CD4-positive, alpha-beta T cell (primary cell): ENCODE data around the gene VAT1. TPM values are rescaled to one million over a fixed set of nuclear protein-coding genes. Genes with fewer than 3 reads are reported as not detected.

ENCODE experiments used
- ATAC-seq: fragments of 200-7000 bp; cut with Tn5 transposase; one replicate; pipeline ENCODE4 v1.10.0; 2022; ENCODE audit warnings: mild to moderate bottlenecking; ENCODE audit not compliant: poor library complexity
- CTCF ChIA-PET: fragments of 350-600 bp; sonication (Branson Sonifier 250); formaldehyde crosslinking; loops from one replicate; lab custom pipeline; 2021; ENCODE audit warnings: antibody characterized with exemption, inconsistent platforms; lab: Charles Lee
- POLR2A ChIA-PET: fragments of 350-600 bp; sonication (Branson Sonifier 250); formaldehyde crosslinking; loops from one replicate; lab custom pipeline; 2021; ENCODE audit warnings: antibody characterized with exemption, inconsistent platforms; lab: Charles Lee
- DNase-seq, 14 experiments: peaks; one replicate each; pipeline ENCODE4 v3.0.0-alpha.2; 2013 to 2020; ENCODE audit warnings: mixed read lengths in 2 of 14
- H3K27ac ChIP-seq, 2 donors: one replicate each; pipeline versions ENCODE4 v1.5.1 to v1.7.0; 2013; ENCODE audit warnings: low read length in 2 of 2, low read depth in 1 of 2, mild to moderate bottlenecking in 1 of 2
- H3K27me3 ChIP-seq, 2 experiments: 1 replicate in 1 of 2; 2 replicates in 1 of 2; pipeline versions ENCODE4 v1.6.1 to v1.7.0; 2013; ENCODE audit warnings: low read length in 2 of 2, control low read depth in 1 of 2, mild to moderate bottlenecking in 1 of 2, moderate library complexity in 1 of 2; ENCODE audit not compliant: insufficient read depth in 2 of 2, control insufficient read depth in 1 of 2
- H3K36me3 ChIP-seq: one replicate; pipeline ENCODE4 v1.6.1; 2013; ENCODE audit warnings: low read length, control low read depth; ENCODE audit not compliant: insufficient read depth
- H3K4me1 ChIP-seq: one replicate; pipeline ENCODE4 v1.6.1; 2013; ENCODE audit warnings: low read length, control low read depth; ENCODE audit not compliant: insufficient read depth
- H3K4me3 ChIP-seq: one replicate; pipeline ENCODE4 v1.5.1; 2013; ENCODE audit warnings: mild to moderate bottlenecking, low read length, moderate library complexity
- H3K9me3 ChIP-seq, 2 experiments: 1 replicate in 1 of 2; 2 replicates in 1 of 2; pipeline versions ENCODE4 v1.6.1 to v1.7.0; 2013; ENCODE audit warnings: low read length in 2 of 2, mild to moderate bottlenecking in 2 of 2, control low read depth in 1 of 2, moderate library complexity in 1 of 2; ENCODE audit not compliant: control insufficient read depth in 1 of 2, insufficient read depth in 1 of 2
- H3K27ac Mint-ChIP-seq: one replicate; pipeline ENCODE4 v1.8.0; 2020; ENCODE audit warnings: mixed read lengths
- H3K27me3 Mint-ChIP-seq: one replicate; pipeline ENCODE4 v1.8.0; 2021; ENCODE audit warnings: mixed read lengths
- H3K36me3 Mint-ChIP-seq: one replicate; pipeline ENCODE4 v1.8.0; 2021; ENCODE audit warnings: low read depth, mixed read lengths
- H3K4me1 Mint-ChIP-seq: one replicate; pipeline ENCODE4 v1.8.0; 2021; ENCODE audit warnings: low read depth, mixed read lengths
- H3K4me3 Mint-ChIP-seq: one replicate; pipeline ENCODE4 v1.8.0; 2020; ENCODE audit warnings: mild to moderate bottlenecking, mixed read lengths
- H3K9me3 Mint-ChIP-seq: one replicate; pipeline ENCODE4 v1.8.0; 2020; ENCODE audit warnings: mixed read lengths
- CTCF ChIP-seq: fragments of 200-600 bp; IDR thresholded peaks from one replicate; pipeline ENCODE4 v1.8.0; 2022; ENCODE audit warnings: antibody characterized with exemption, mild to moderate bottlenecking
- intact Hi-C, 2 experiments: fragments of 100-400 bp; cut with DNase I in 1 of 2; cut with micrococcal nuclease in 1 of 2; formaldehyde crosslinking; loops; one replicate each; pipeline versions ENCODE4 v1.15.1 to v1.9.0; 2023 to 2025; cut with DNase I, micrococcal nuclease
- total RNA-seq, 174 experiments: library from RNA in 2 of 174; stranded (reverse) in 2 of 174; gene quantifications; one replicate each; pipeline ENCODE4 v1.2.3 and lab custom pipeline; 2021 to 2026

Gene VAT1
- total RNA-seq, 2 experiments from 2014 or later, result 27.5 to 27.6 TPM

- Histone ChIP-seq H3K9me3 (no peaks in the 10 kb centered on the region), H3K27ac (no peak overlapping the region), H3K36me3 (no peaks in the 10 kb centered on the region), H3K27me3 (no peaks in the 10 kb centered on the region), H3K4me3 (no peak overlapping the region), H3K4me1 (peaks cover 16% of the 10 kb centered on the region)
- intact Hi-C loops, result no loop called here
- H3K4me3 Mint-ChIP-seq, result no peak overlapping the region
- no peaks in the 10 kb centered on the region for H3K27me3 Mint-ChIP-seq
- H3K4me1 Mint-ChIP-seq, result peaks cover 14% of the 10 kb centered on the region
- no peak for TF ChIP-seq CTCF
- ATAC-seq, result no peak
- H3K27ac Mint-ChIP-seq, result no peak overlapping the region
- POLR2A ChIA-PET, result no interaction called here
- H3K9me3 Mint-ChIP-seq, result no peaks in the 10 kb centered on the region
- no peak for DNase-seq
- H3K36me3 Mint-ChIP-seq, result peaks cover 12% of the 10 kb centered on the region
- CTCF ChIA-PET, result no interaction called here
Observed at GRCh38 chr17:42967925-42968324, 54.3 kb downstream of the VAT1 start.

Other genes with a start within 250 kb of the VAT1 start
- gene VPS25, start 248.9 kb downstream of the VAT1 start, total RNA-seq, result 10 to 100 TPM; 40.6 to 45.7 TPM
- gene WNK4, start 241.8 kb downstream of the VAT1 start, total RNA-seq, result under 1 TPM; 0.42 to 0.74 TPM
- gene COA3, start 223.7 kb downstream of the VAT1 start, total RNA-seq, result 1 to 10 TPM; 4.0 to 4.5 TPM
- gene CNTD1, start 223.5 kb downstream of the VAT1 start, total RNA-seq, result not detected
- gene BECN1, start 198.1 kb downstream of the VAT1 start, total RNA-seq, result 100 to 1,000 TPM; 130 to 138 TPM
- gene PSME3, start 189.0 kb downstream of the VAT1 start, total RNA-seq, result 10 to 100 TPM; 62.1 to 62.5 TPM
- gene AOC2, start 177.8 kb downstream of the VAT1 start, total RNA-seq, result 1 to 10 TPM; 2.5 to 2.9 TPM
- 1 to 10 TPM in 1 of 2 experiments, under 1 TPM in 1; 0.78 to 1.0 TPM for gene AOC3, start 171.2 kb downstream of the VAT1 start, total RNA-seq
- gene G6PC1, start 121.6 kb downstream of the VAT1 start, total RNA-seq, result not detected
- 10 to 100 TPM; 60.4 to 70.8 TPM for gene AARSD1, start 57.9 kb downstream of the VAT1 start, total RNA-seq
- gene PTGES3L, start 42.3 kb downstream of the VAT1 start, total RNA-seq, result under 1 TPM in 1 of 2 experiments, not detected in 1; 0.20 TPM
- 10 to 100 TPM; 11.6 to 11.7 TPM for gene RUNDC1, start 41.8 kb downstream of the VAT1 start, total RNA-seq
- gene RPL27, start 24.0 kb downstream of the VAT1 start, total RNA-seq, result 1,000 to 10,000 TPM; 1,923 to 1,951 TPM
- gene IFI35, start 15.6 kb downstream of the VAT1 start, total RNA-seq, result 10 to 100 TPM; 23.0 to 24.7 TPM
- gene RND2, start 2.8 kb upstream of the VAT1 start, total RNA-seq, result under 1 TPM; 0.27 to 0.28 TPM
- 1 to 10 TPM; 1.2 to 1.3 TPM for gene BRCA1, start 103.0 kb upstream of the VAT1 start, total RNA-seq
- 10 to 100 TPM; 23.7 TPM for gene NBR1, start 148.8 kb upstream of the VAT1 start, total RNA-seq
- gene TMEM106A, start 189.5 kb upstream of the VAT1 start, total RNA-seq, result 1 to 10 TPM; 6.3 to 6.4 TPM
- gene CCDC200, start 206.2 kb upstream of the VAT1 start, total RNA-seq, result 1 to 10 TPM in 1 of 2 experiments, under 1 TPM in 1; 0.47 to 1.0 TPM
- 1,000 to 10,000 TPM; 5,534 to 5,951 TPM for gene RNU2-1, start 211.6 kb upstream of the VAT1 start, total RNA-seq